H1 (cell line): ENCODE data around the gene SEC16A. TPM values are rescaled to one million over a fixed set of nuclear protein-coding genes. Genes with fewer than 3 reads are reported as not detected.

Experiments used
- SP4 ChIP-seq: IDR thresholded peaks from 2 replicates; pipeline ENCODE4 v1.6.1; 2012; ENCODE audit warnings: low read length, inconsistent platforms
- TBP ChIP-seq: IDR thresholded peaks from 2 replicates; pipeline ENCODE4 v1.6.1; 2011; ENCODE audit warnings: low read depth, low read length, improper control_type of control experiment
- polyA plus RNA-seq, 7 experiments: library from polyadenylated mRNA; depleted of rRNA in 3 of 7; stranded (reverse) in 5 of 7; unstranded in 2 of 7; fragments of >200 nt in 5 of 7; fragments of 200-250 nt in 2 of 7; gene quantifications; 1 replicate in 5 of 7; 2 replicates in 1 of 7; 4 replicates in 1 of 7; pipeline versions ENCODE4 v1.2.1 to v1.2.3, GENCODE V29; 2011 to 2013; ENCODE audit warnings: missing spikeins in 2 of 7, mixed read lengths in 2 of 7
- total RNA-seq: library from RNA; stranded (reverse); fragmentation: NEBNext Ultra II Directional; extraction: Animal tissue kit (Norgen Biotek cat#: 25700); gene quantifications from 2 replicates; pipeline ENCODE4 v1.2.1, GENCODE V29; 2021
- TF ChIP-seq, protein P1 (sequence below): IDR thresholded peaks from 2 replicates; pipeline ENCODE4 v1.6.1; 2011; ENCODE audit warnings: low read depth, mild to moderate bottlenecking, low read length; ENCODE audit not compliant: insufficient read depth
- TF ChIP-seq, protein P2 (sequence below): IDR thresholded peaks from 2 replicates; pipeline ENCODE4 v1.6.1; 2012; ENCODE audit warnings: inconsistent platforms

SEC16A gene
- total and polyA plus RNA-seq, 2 of the 8 experiments (the other 6 are each of a cell fraction or from before 2014, with no cell fraction given) = 21.6 to 49.0 TPM

DNA sequence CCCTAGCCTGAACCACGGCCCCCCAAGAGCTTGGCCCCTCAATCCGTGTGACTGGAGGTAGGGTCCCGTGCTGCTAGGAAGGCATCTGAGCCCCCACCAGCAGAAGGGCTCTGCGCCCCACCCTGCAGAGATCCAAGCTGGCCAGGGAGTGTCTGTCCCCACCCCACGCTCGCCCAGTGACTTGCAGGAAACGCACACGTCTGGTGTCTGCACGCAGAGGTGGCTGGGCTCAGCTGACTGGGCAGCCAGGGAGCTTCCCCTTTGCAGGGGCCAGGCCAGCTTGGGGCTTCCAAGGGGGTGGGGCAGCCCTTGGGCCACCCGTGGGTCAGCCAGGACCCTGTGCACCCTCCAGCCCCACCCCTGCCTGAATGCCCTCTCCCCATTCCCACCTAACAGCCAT, 38.7 kb upstream of the SEC16A start (continued):
- TF ChIP-seq, protein P1, sequence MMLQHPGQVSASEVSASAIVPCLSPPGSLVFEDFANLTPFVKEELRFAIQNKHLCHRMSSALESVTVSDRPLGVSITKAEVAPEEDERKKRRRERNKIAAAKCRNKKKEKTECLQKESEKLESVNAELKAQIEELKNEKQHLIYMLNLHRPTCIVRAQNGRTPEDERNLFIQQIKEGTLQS = no peak
- TF ChIP-seq, protein P2, sequence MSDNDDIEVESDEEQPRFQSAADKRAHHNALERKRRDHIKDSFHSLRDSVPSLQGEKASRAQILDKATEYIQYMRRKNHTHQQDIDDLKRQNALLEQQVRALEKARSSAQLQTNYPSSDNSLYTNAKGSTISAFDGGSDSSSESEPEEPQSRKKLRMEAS = no peak
- no peak for TF ChIP-seq TBP
- no peak for TF ChIP-seq SP4
- TF ChIP-seq, all 59 proteins: peak for 0
